Endothelial cell of umbilical vein (primary cell): Measurements from ENCODE around the gene N4BP2. TPM values are rescaled to one million over a fixed set of nuclear protein-coding genes. Genes with fewer than 3 reads are reported as not detected.

Experiments
- Bru-seq: library from RNA; stranded (reverse); fragments of 400-500 nt; gene quantifications from one replicate; lab custom pipeline; 2021; lab: Mats Ljungman, UMichigan
- BruChase-seq, 2 experiments: library from RNA; stranded (reverse); fragments of 400-500 nt; gene quantifications; one replicate each; lab custom pipeline; 2021; lab: Mats Ljungman, UMichigan
- BruUV-seq: library from RNA; stranded (reverse); fragments of 400-500 nt; replicated peaks from 2 replicates; lab custom pipeline; 2021; lab: Mats Ljungman, UMichigan
- CTCF ChIA-PET: fragments of 300-600, 350-600 bp; sonication (Branson Sonifier 250); formaldehyde crosslinking; loops from one replicate; lab custom pipeline; 2021; ENCODE audit warnings: antibody characterized with exemption, inconsistent platforms; lab: Charles Lee
- POLR2A ChIA-PET: fragments of 300-600, 350-600 bp; sonication (Branson Sonifier 250); formaldehyde crosslinking; loops from one replicate; lab custom pipeline; 2021; ENCODE audit warnings: antibody characterized with exemption, inconsistent platforms; lab: Charles Lee
- DNase-seq: peaks from one replicate; pipeline ENCODE4 v3.0.0-alpha.2; 2011; ENCODE audit warnings: low read depth, low spot score
- FAIRE-seq: peaks from 2 replicates; lab custom pipeline; 2011; peaks lifted over from hg19 to GRCh38; lab: Jason Lieb, UNC
- H2AFZ ChIP-seq: 2 replicates; pipeline ENCODE4 v1.6.0; 2012; ENCODE audit warnings: low read depth, low read length, control low read depth, inconsistent platforms
- H3K27ac ChIP-seq: 2 replicates; pipeline ENCODE4 v1.5.1; 2011; ENCODE audit warnings: low read depth, mild to moderate bottlenecking, control low read depth, low read length, moderate library complexity; ENCODE audit not compliant: insufficient read depth
- H3K27me3 ChIP-seq, 2 experiments: 2 replicates each; pipeline versions ENCODE4 v1.6.0 to v1.6.1; 2011; ENCODE audit warnings: low read length in 2 of 2, mixed read lengths in 1 of 2; ENCODE audit not compliant: control insufficient read depth in 2 of 2, insufficient read depth in 2 of 2
- H3K36me3 ChIP-seq, 2 experiments: 2 replicates in 1 of 2; 3 replicates in 1 of 2; pipeline ENCODE4 v1.5.1; 2011; ENCODE audit warnings: low read length in 2 of 2, mild to moderate bottlenecking in 1 of 2, moderate library complexity in 1 of 2; ENCODE audit not compliant: control insufficient read depth in 2 of 2, insufficient read depth in 2 of 2; ENCODE audit errors: extremely low read depth in 1 of 2
- H3K4me1 ChIP-seq: 3 replicates; pipeline ENCODE4 v1.5.1; 2011; ENCODE audit warnings: mild to moderate bottlenecking, low read length; ENCODE audit not compliant: control insufficient read depth, insufficient read depth; ENCODE audit errors: extremely low read depth
- H3K4me2 ChIP-seq: 2 replicates; pipeline ENCODE4 v1.6.1; 2011; ENCODE audit warnings: low read length, control low read depth, mixed read lengths; ENCODE audit not compliant: insufficient read depth
- H3K4me3 ChIP-seq, 3 experiments: fragments of 200-600 bp in 1 of 3; sonication (generic), shearing (Covaris generic) in 1 of 3; replicated peaks in 1 of 3; 2 replicates each; pipeline ENCODE4 v1.5.1; 2011 to 2016; ENCODE audit warnings: control low read depth in 3 of 3, low read length in 3 of 3, mild to moderate bottlenecking in 2 of 3, inconsistent platforms in 1 of 3, low read depth in 1 of 3, moderate library complexity in 1 of 3; ENCODE audit not compliant: insufficient read depth in 1 of 3
- H3K79me2 ChIP-seq: 2 replicates; pipeline ENCODE4 v1.6.0; 2012; ENCODE audit warnings: low read length, inconsistent platforms; ENCODE audit not compliant: control insufficient read depth, insufficient read depth
- H3K9ac ChIP-seq: replicated peaks from 2 replicates; pipeline ENCODE3; 2011; ENCODE audit warnings: low read length, control low read depth; ENCODE audit not compliant: insufficient read depth; ENCODE audit errors: extremely low read depth
- H3K9me1 ChIP-seq: replicated peaks from 3 replicates; pipeline ENCODE4 v1.6.0; 2011; ENCODE audit warnings: mild to moderate bottlenecking, low read length; ENCODE audit not compliant: control insufficient read depth, insufficient read depth; ENCODE audit errors: extremely low read depth
- H3K9me3 ChIP-seq: replicated peaks from 2 replicates; pipeline ENCODE4 v1.5.1; 2012; ENCODE audit warnings: low read length, inconsistent platforms; ENCODE audit not compliant: control insufficient read depth, insufficient read depth
- H4K20me1 ChIP-seq: replicated peaks from 2 replicates; pipeline ENCODE3; 2011; ENCODE audit warnings: mild to moderate bottlenecking, low read length; ENCODE audit not compliant: control insufficient read depth, insufficient read depth; ENCODE audit errors: extremely low read depth
- CTCF ChIP-seq, 2 donors: IDR thresholded peaks; 1 replicate in 1 of 2; 2 replicates in 1 of 2; pipeline ENCODE4 v1.5.1; 2011; ENCODE audit warnings: low read length in 2 of 2, mild to moderate bottlenecking in 2 of 2, moderate library complexity in 2 of 2, control low read depth in 1 of 2, inconsistent platforms in 1 of 2, low read depth in 1 of 2; ENCODE audit not compliant: insufficient read depth in 1 of 2; ENCODE audit errors: extremely low read depth in 1 of 2
- EZH2 ChIP-seq: IDR thresholded peaks from 2 replicates; pipeline ENCODE4 v1.6.1; 2012; ENCODE audit warnings: borderline replicate concordance, low read depth, mild to moderate bottlenecking, moderate library complexity, low read length, inconsistent platforms; ENCODE audit not compliant: severe bottlenecking
- FOS ChIP-seq: IDR thresholded peaks from 2 replicates; pipeline ENCODE4 v1.6.1; 2011; ENCODE audit warnings: mild to moderate bottlenecking, low read length, moderate library complexity, borderline replicate concordance; ENCODE audit not compliant: insufficient read depth
- GATA2 ChIP-seq: IDR thresholded peaks from 2 replicates; pipeline ENCODE4 v1.7.0; 2011; ENCODE audit warnings: low read depth, mild to moderate bottlenecking, moderate library complexity, mixed read lengths, low read length; ENCODE audit not compliant: insufficient read length, insufficient read depth
- JUN ChIP-seq: IDR thresholded peaks from 2 replicates; pipeline ENCODE4 v1.6.1; 2011; ENCODE audit warnings: borderline replicate concordance, low read depth; ENCODE audit not compliant: insufficient read length, insufficient read depth
- MAX ChIP-seq: IDR thresholded peaks from 2 replicates; pipeline ENCODE4 v1.6.1; 2011; ENCODE audit not compliant: insufficient read depth, insufficient read length
- MYC ChIP-seq: IDR thresholded peaks from one replicate; pipeline ENCODE4 v1.6.1; 2011; ENCODE audit warnings: mild to moderate bottlenecking, low read depth, low read length
- POLR2A ChIP-seq: IDR thresholded peaks from 2 replicates; pipeline ENCODE4 v1.6.1; 2012; ENCODE audit warnings: low read depth, mild to moderate bottlenecking, control low read depth, low read length
- POLR2AphosphoS5 ChIP-seq: IDR thresholded peaks from 2 replicates; pipeline ENCODE4 v1.6.1; 2012; ENCODE audit warnings: low read depth, mild to moderate bottlenecking, control low read depth, low read length, moderate library complexity; ENCODE audit not compliant: insufficient read depth
- dilution Hi-C: fragments of 300-500 bp; cut with MboI; formaldehyde crosslinking; loops from one replicate; pipeline ENCODE4 v1.15.0; 2019; ENCODE audit warnings: low sequenced_read_pairs; ENCODE audit not compliant: extremely low pct_ligation_motif_present
- intact Hi-C: fragments of 100-400 bp; cut with micrococcal nuclease; formaldehyde crosslinking; loops from one replicate; pipeline ENCODE4 v1.10.0; 2022
- long read RNA-seq: library from polyadenylated mRNA; stranded (forward); transcript quantifications from one replicate; pipeline ENCODE4 v2.0.0, GENCODE V29; 2021
- polyA minus RNA-seq, 3 experiments: library from RNA; depleted of rRNA, polyadenylated mRNA; stranded (reverse); fragments of >200 nt; gene quantifications; 1 replicate in 1 of 3; 2 replicates in 2 of 3; pipeline ENCODE4 v1.2.3, GENCODE V29; 2011
- polyA plus RNA-seq, 4 experiments: library from polyadenylated mRNA; depleted of rRNA in 3 of 4; stranded (reverse) in 3 of 4; unstranded in 1 of 4; fragments of >200 nt; gene quantifications; 2 replicates each; pipeline versions ENCODE4 v1.2.1 to v1.2.3, GENCODE V29; 2011 to 2012; ENCODE audit warnings: missing spikeins in 1 of 4
- total RNA-seq: library from RNA; stranded (reverse); gene quantifications from 2 replicates; pipeline ENCODE4 v1.2.3, GENCODE V29; 2021

The N4BP2 gene
- total RNA-seq (6.9 and 7.1 TPM in 2 replicates), polyA plus RNA-seq (0.65 and 0.87 TPM in 2 replicates), polyA minus RNA-seq (4.3 and 4.4 TPM in 2 replicates), Bru-seq, nascent RNA (percentile 64 among the genes with signal in this experiment), BruChase-seq, experiment 1, labeled RNA remaining after a 6-hour chase (percentile 66 among the genes with signal in this experiment), BruChase-seq, experiment 2, labeled RNA remaining after a 2-hour chase (percentile 67 among the genes with signal in this experiment)
- polyA plus RNA-seq (2011; cell fraction: cytosol; rRNA removed): 1.1 and 1.3 TPM in 2 replicates
- 3.7 and 4.4 TPM in 2 replicates for polyA plus RNA-seq (2011; cell fraction: nucleus; rRNA removed)
- 1.9 and 2.6 TPM in 2 replicates for polyA plus RNA-seq (2012)
- polyA minus RNA-seq (2011; cell fraction: cytosol; rRNA and poly(A)+ RNA removed): 3.7 TPM
- polyA minus RNA-seq (2011; cell fraction: nucleus; rRNA and poly(A)+ RNA removed): 6.1 and 8.9 TPM in 2 replicates
- long read RNA-seq, full-length matches to known transcripts: 2 of 6 reads
- long read RNA-seq, partial matches to known transcripts: 4 of 6 reads
- long read RNA-seq, other reads (novel, unspliced or antisense): 0 of 6 reads

- BruUV-seq: TSS peak; percentile 35
- DNase-seq: peak; percentile 88
- intact Hi-C loops: loop anchor here (1.0 to 10.0 kb wide), 10 partner anchors 18 to 1392 kb away; partner anchors contain the start of genes KLF3, PDS5A, SMIM14 and UBE2K
These were observed at the start of gene N4BP2 for GRCh38 chr4:40056716-40057585. Gene N4BP2 (plus strand): TSS chr4:40056850. CDS start chr4:40097341, 40,491 bp downstream.

More at GRCh38 chr4:40056716-40057585, at the start of gene N4BP2:
- Histone ChIP-seq H3K79me2 (no peaks in the 10 kb centered on the region), H3K4me1 (peaks cover 12% of the 10 kb centered on the region), H3K9ac (peak within 1 kb of the TSS; percentile 98), H2AFZ (peak within 1 kb of the TSS; percentile 88), H3K36me3 (no peaks in the 10 kb centered on the region), H3K4me3 (peak within 1 kb of the TSS; percentile 81 to 99 (median 89)), H4K20me1 (no peaks in the 10 kb centered on the region), H3K9me1 (no peaks in the 10 kb centered on the region), H3K4me2 (peak within 1 kb of the TSS; percentile 92), H3K9me3 (no peaks in the 10 kb centered on the region), H3K27ac (peak within 1 kb of the TSS; percentile 99), H3K27me3 (no peaks in the 10 kb centered on the region)
- FAIRE-seq: peak; percentile 66
- TF ChIP-seq POLR2AphosphoS5 (peak; percentile 96), MYC (no peak), POLR2A (peak; percentile 96), MAX (no peak), EZH2 (no peak), FOS (no peak), JUN (no peak), GATA2 (no peak), CTCF (IDR thresholded peaks at IDR 0.05; ENCODE audit: extremely low read depth in 1 of 2, insufficient read depth in 1 of 2, low read depth in 1 of 2, low read length in 2 of 2) (peak; percentile 36 to 71)
- CTCF ChIA-PET: interaction anchor here (0.8 to 3.0 kb wide), 12 partner anchors 11 to 662 kb away, joined by 3 to 37 read pairs (median 6); partner anchors contain the start of gene PDS5A
- POLR2A ChIA-PET: interaction anchor here (0.6 to 1.9 kb wide), 3 partner anchors 11 to 260 kb away, joined by 3 to 5 read pairs (median 5); no protein-coding TSS in a partner anchor
- dilution Hi-C loops: no loop called here
